Epidermal melanocyte (primary cell): ENCODE results near the gene PAK3.

ENCODE experiments used
- DNase-seq: peaks from one replicate; pipeline ENCODE4 v3.0.0; 2011; ENCODE audit warnings: low spot score; ENCODE audit not compliant: insufficient read length

PAK3 gene

DNA sequence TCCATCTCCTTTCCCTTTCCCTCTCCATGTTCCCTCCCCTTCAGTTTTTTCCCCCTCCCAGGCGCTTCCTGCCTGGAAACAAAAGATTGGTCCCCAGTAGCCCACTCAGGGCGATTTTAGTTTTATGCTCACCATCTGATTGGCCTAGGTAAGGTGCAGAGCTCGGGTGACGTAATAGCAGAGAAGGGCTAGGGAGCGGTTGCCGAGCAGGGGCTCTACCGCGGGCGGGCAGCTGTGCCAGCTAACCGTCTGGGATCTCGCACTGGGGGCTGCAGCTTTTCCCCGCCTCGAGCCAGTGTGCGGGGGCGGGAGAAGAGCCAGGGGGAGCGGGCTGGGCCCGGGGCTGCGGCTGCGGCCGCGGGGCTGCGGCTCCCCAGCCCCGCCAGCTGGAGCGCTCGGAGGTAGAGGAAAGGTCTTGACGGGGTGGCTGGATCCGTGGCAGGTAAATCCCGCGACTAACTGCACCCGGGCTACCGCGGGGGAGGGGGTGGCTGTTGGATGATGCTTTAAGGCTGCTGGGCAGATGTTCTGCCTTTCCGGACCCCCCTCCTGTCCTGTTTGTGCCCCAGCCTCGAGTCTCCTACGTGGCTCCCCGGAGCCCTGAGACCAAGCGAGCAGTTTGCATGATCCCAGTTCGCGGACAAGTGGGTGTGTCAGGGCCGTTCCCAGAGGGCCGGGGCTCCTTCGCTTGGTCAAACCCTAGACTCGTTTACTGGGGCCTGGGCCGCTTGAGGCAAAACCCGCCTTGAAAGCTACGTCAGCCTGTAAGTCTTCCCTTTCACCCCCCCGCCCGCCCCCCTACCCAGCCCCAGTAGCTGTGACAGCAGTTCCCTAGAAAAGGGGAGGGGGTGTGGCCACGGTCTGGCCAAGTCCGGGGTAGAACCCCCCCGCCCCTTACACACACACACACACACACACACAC, at the start of gene PAK3:
TSS of gene PAK3 (plus strand) at position 218 of the 922 bp plus-strand sequence. CDS start 26,913 bp downstream, outside the sequence.
- DNase-seq: no peak

GRCh38 chrX:111047575-111047974, 48.4 kb upstream of the PAK3 start:
- no peak for DNase-seq

GRCh38 chrX:111052478-111052877, 43.5 kb upstream of the PAK3 start:
- DNase-seq: no peak

GRCh38 chrX:111071542-111072277, 24.3 kb upstream of the PAK3 start:
- no peak for DNase-seq

- no peak for DNase-seq
Observed at GRCh38 chrX:111083081-111083480, 12.9 kb upstream of the PAK3 start.

DNA sequence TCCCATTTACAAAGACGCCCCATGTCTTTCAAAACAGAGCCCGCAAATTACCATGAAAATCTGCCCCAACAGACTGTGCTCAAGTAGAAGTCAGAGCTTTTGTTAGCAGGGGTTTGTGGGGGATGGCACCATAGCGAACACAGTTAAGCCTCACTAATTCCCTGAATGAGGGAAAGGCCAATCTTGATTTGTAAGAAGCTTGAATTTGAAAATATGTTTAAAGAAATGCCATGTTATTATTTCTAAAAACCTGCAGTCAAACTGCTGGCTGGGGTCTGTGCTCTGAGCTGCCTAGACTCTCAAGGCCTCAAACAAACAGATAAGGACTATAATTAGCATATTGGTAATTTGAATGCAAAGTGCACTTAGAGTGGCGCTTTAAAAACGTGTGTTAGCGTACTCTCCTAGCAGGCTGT, 9.4 kb upstream of the PAK3 start:
- DNase-seq: no peak

DNA sequence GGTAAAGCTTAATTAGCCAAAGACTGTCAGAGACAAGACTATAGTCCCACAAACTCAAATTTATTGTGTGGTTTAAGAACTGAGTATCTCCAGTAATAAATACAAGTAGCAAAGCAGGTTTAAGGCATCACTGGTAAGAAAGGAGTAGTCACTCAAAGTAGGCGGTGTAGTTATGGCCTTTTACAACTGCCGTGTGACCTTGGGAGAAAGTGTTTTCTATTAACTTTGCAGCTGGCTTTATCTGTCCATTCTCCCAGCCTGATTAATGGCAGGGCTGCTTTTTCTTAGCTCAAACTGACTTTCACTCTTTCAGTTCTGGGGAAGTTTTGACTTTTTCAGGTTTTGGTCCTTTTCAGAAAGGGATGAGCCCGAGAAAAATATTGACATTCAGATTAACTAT, 7.4 kb upstream of the PAK3 start:
- no peak for DNase-seq

DNA sequence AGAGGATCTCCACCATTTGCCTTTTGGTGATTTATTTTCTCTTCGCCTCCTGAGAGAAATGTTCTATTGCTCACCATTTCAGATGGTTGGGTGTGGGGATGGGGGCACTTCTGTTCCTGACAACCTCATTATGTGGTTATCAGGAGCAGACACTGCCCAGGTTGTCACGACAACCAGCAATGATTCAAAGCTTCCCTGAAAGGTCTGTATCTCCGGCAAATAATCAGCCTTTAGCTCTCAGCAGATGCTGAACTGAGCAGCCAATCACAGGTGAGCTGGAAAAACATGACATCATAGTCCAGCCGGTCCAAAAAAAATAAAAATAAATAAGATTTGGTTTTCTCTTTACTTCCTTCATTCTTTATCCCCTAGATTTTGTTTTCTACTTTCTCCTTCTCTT, 5.5 kb upstream of the PAK3 start:
- no peak for DNase-seq

DNA sequence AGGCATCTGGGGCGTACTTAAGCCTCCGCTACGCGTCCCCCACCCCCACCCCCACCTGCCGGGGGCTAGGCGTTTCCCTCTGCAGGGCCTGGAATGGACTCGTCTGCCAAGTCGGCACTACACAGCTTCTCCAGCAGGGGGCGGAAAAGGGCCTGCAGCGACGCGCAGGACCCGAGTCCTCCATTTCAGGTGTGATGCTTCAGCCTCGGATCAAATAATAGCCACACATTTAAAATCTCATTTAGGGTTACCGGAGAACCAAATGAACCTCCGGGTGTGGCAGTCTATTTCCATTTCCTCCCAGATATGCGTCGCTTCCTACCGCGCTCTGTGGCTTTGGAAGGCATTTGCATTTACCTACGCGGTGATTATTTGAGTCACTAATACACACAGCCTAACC, 2.9 kb downstream of the PAK3 start:
- no peak for DNase-seq

- peak; percentile 37 for DNase-seq
Observed at GRCh38 chrX:111100191-111100590, 4.2 kb downstream of the PAK3 start.

GRCh38 chrX:111101580-111101979, 5.6 kb downstream of the PAK3 start:
- DNase-seq: no peak

DNA sequence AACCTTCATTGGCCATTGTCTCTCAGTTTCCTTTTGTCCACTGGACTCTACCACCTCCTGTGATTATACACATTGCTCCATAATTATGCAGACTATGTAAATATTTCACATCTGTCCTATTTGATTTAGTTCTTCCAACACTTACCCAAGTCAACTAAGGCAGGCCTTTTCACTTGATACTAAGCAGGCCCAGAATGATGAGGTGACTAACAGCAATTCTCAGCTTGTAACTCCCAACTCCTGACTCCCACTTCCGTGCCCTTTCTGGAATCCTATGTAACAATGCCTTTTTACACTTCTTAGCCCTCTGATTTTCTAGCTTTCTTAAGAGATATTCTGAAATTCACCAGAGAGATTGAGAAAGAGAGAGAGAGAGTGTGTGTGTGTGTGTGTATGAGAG, 6.6 kb downstream of the PAK3 start:
- DNase-seq: no peak

DNA sequence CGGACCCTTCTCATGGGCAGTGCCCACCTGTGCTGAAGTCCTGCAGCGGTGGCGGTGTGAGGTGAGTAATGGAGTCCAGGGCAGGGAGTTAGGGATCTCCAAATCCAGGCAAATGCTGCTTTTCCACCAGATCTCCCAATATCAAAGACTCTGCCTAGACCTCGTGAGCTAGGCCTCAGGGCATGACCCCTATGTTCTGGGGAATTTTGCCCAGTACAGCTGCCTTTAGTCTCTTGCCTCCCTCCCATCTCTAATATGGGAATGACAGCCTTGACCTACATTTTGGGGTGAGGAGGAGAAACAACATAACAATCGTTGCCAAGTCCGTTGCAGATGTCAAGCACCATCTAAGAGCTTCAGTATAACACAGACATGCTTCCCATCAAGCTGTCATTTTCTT, 7.3 kb downstream of the PAK3 start:
- no peak for DNase-seq

GRCh38 chrX:111110098-111110775, 14.2 kb downstream of the PAK3 start:
- no peak for DNase-seq

- DNase-seq: no peak
Observed at GRCh38 chrX:111114806-111115205, 18.8 kb downstream of the PAK3 start.

DNA sequence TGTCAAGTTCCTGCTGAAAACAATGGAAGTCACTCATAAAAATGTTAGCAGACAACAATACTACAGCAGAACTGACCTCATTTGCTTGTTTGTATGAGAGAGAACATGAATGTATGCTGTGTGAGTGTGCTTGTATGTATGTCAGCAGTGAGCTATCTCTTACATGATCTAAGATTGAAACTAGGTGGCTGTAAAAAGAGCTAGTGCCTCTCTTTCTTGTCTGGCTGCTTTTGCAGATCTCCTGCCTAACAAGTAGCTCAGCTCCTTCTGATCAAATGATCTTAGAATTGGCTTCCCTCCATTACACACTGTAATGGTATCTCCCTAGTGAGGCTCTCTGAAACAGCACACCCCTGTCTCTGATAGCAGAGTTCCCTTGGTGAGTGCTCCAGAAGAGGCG, 20.7 kb downstream of the PAK3 start:
- DNase-seq: no peak

DNA sequence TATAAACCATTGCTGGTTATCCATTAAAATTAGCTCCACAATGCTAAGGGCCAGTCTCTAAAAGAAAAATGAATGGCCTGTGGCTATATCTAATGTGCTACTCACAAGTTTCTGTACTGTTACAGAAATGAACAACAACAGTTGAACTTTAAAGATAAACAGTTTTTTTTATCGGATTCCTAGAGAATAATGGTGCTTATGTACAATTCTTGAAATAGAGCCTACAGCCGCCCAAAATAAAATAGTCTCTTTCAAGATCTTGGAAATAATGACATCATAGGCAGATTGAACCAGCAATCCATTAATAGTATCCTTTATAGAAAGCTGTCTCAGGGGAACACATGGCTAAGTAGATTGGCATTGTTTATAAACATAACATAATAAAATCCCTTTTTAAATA, 23.4 kb downstream of the PAK3 start:
- DNase-seq: no peak

DNA sequence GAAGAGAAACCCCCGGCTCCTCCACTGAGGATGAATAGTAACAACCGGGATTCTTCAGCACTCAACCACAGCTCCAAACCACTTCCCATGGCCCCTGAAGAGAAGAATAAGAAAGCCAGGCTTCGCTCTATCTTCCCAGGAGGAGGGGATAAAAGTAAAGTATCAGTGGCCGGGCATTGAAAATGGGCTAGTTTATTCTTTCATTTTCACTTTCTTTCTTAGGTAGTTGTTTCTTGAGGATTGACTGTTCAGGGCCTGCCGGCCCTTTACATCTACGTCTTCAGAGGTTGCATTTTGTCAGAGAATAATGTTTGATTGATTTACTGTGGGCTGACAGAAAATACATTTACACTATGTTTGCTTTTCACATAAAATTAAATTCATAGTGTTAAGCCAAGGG, 27.1 kb downstream of the PAK3 start:
- DNase-seq: no peak

- no peak for DNase-seq
Observed at GRCh38 chrX:111123606-111124179, 27.7 kb downstream of the PAK3 start.

- DNase-seq: no peak
Observed at GRCh38 chrX:111124418-111124817, 28.4 kb downstream of the PAK3 start.

DNA sequence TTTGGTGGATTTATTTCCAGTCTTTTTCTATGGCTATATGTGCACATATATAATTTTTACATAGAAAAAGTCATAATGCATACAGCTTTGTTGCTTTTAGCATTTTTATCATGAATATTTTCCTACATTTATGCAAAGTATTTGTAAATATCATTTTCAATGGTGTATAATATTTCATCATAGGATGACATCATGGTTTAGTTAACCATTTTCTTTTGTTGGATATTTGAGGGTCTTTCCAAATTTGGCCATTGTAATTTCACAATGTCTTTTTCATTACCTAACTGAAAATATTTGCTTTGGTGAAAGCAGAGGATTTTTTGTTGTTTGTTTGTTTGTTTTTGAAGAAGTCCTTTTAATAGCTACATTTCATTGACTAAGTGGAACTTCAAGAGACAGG, 31.0 kb downstream of the PAK3 start:
- no peak for DNase-seq

- DNase-seq: no peak
Observed at GRCh38 chrX:111129921-111130320, 33.9 kb downstream of the PAK3 start.
